ENCODE data around the gene IFNA1.

IFNA1 gene

DNA sequence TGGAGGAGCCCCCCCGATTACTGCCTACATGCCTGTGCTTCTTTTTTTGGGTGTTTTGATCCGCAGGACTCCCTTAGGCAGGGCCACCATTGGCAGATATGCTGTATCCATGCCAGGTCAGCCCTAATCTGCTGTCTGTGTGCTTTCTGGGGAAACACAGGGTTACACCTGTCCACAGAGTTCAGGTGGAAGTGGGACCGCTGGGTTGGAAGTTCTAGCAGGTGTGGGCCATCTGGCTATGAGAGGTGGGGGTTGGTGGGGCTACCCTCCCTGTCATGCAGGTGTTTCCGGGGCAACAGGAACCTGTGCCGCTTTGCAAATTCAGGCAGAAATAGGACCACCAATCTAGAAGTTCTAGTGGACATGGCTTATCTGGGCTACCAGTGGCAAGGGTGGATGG lies 24.9 kb downstream of the IFNA1 start:
- no peak for DNase-seq (ENCODE audit: low spot score)
- ChIA-PET CTCF (no interaction called here), POLR2A (ENCODE audit: low non-redundant PET) (no interaction called here)
- TF ChIP-seq, protein P1, sequence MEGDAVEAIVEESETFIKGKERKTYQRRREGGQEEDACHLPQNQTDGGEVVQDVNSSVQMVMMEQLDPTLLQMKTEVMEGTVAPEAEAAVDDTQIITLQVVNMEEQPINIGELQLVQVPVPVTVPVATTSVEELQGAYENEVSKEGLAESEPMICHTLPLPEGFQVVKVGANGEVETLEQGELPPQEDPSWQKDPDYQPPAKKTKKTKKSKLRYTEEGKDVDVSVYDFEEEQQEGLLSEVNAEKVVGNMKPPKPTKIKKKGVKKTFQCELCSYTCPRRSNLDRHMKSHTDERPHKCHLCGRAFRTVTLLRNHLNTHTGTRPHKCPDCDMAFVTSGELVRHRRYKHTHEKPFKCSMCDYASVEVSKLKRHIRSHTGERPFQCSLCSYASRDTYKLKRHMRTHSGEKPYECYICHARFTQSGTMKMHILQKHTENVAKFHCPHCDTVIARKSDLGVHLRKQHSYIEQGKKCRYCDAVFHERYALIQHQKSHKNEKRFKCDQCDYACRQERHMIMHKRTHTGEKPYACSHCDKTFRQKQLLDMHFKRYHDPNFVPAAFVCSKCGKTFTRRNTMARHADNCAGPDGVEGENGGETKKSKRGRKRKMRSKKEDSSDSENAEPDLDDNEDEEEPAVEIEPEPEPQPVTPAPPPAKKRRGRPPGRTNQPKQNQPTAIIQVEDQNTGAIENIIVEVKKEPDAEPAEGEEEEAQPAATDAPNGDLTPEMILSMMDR (conservative IDR thresholded peaks at IDR 0.05; ENCODE audit: low read depth), result no peak
- H3K27ac ChIP-seq, result no peak overlapping the region

DNA sequence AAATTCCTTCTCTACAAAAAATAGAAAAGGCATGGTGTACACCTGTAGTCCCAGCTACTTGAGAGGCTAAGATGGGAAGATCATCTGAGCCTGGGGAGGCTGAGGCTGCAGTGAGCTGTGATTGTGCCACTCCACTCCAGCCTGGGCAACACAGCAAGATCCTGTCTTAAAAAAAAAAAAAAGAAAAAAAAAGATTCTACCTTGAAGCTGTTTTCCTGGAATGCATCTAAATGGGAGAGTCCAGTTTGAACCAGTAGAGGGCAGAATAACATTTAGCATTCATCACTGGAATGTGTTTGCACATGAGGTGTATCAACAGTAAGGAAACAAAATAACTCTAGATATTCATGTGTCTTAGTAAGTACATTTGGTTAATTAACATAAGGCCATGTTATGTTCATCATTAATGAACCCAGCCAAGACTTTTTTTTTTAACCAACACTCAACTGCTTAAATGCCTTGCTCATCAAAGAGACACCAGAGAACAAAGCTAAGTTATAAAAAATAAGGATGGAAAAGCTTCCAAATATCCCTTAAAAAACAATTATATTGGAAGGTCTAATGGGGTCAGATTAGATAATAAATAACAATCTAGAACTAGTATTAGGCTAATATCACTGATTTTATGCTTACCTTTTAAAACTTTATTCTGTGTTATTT lies 25.8 kb downstream of the IFNA1 start:
- ChIA-PET POLR2A (ENCODE audit: low non-redundant PET) (interaction anchor here (0.7 kb wide), 1 partner anchor 13 kb away, joined by 4 read pairs; no protein-coding TSS in a partner anchor), CTCF (interaction anchor here (0.6 to 0.7 kb wide), 4 partner anchors 27 to 305 kb away, joined by 3 to 4 read pairs (median 4); no protein-coding TSS in a partner anchor)
- H3K27ac ChIP-seq, result no peak overlapping the region
- TF ChIP-seq, protein P1 (conservative IDR thresholded peaks at IDR 0.05; ENCODE audit: low read depth), result peak; percentile 58
- DNase-seq (ENCODE audit: low spot score), result peak; percentile 13

DNA sequence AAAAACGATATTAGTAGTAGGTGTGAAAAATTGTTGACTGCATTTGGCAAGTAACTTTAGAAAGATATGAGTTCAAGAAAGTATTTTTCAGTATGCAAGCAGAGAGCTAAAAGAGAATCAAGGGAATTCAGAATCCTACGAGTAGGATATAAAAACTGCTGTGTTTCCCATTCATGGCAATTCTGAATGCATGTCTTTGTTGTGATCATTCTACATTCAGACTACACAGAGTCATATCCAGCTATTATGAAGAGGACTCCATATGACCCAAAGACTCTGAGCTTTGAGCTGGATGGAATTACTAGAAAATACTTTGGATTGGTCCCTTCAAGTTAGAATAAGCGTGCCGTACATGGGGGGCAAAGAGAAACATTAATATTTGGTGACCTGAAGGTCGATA lies 29.9 kb downstream of the IFNA1 start:
- CTCF ChIA-PET, result interaction anchor here (0.6 to 1.0 kb wide), 2 partner anchors 14 to 1648 kb away, joined by 4 read pairs; no protein-coding TSS in a partner anchor
- H3K27ac ChIP-seq, result no peak overlapping the region
- POLR2A ChIA-PET (ENCODE audit: low non-redundant PET), result no interaction called here
- DNase-seq (ENCODE audit: low spot score), result no peak
- TF ChIP-seq, protein P1 (conservative IDR thresholded peaks at IDR 0.05; ENCODE audit: low read depth), result no peak

DNA sequence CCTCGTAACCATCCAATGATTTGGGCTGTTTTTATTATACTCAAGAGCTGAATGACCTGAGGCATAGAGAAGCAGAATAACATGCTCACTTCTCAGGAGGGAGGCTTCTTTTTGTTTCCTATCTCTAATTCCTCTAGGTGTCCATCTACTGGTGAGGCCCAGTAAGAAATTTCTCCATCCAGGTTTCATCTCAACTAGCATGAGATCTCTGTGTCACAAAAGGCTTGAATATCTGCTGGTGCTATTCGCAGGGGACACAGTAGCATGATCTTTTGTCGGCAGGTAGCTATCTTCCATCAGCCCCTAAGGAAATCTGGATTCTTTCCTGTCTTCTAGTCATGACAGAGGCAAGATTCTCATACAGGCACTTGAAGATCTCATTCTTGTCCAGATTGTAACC lies 33.0 kb downstream of the IFNA1 start:
- CTCF ChIA-PET, result no interaction called here
- POLR2A ChIA-PET (ENCODE audit: low non-redundant PET), result no interaction called here
- H3K27ac ChIP-seq, result no peak overlapping the region

DNA sequence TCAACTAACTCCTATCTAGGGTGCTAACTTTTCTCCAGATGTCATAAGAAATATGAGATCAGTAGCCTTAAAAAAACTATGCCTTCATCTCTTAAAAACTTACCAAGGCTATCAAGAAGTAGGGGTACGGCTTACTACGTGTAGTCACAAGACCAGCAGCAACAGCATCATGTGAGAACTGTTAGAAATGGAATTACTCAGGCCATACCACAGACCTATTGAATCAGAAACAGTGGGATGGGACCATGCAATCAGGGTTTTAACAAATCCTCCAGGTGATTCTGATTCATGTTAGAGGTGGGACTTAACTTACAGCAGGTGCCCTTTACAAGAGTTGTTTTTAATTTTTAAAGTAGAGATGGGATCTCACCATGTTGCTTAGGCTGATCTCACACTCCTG lies 37.2 kb downstream of the IFNA1 start:
- no peak overlapping the region for H3K27ac ChIP-seq
- DNase-seq (ENCODE audit: low spot score), result no peak
- POLR2A ChIA-PET (ENCODE audit: low non-redundant PET), result no interaction called here
- TF ChIP-seq, protein P1 (conservative IDR thresholded peaks at IDR 0.05; ENCODE audit: low read depth), result no peak
- CTCF ChIA-PET, result no interaction called here

More for the DNA sequence above, 33.0 kb downstream of the IFNA1 start:
- TF ChIP-seq, protein P1 (conservative IDR thresholded peaks at IDR 0.05; ENCODE audit: low read depth), result no peak
- DNase-seq (ENCODE audit: low spot score), result no peak

DNA sequence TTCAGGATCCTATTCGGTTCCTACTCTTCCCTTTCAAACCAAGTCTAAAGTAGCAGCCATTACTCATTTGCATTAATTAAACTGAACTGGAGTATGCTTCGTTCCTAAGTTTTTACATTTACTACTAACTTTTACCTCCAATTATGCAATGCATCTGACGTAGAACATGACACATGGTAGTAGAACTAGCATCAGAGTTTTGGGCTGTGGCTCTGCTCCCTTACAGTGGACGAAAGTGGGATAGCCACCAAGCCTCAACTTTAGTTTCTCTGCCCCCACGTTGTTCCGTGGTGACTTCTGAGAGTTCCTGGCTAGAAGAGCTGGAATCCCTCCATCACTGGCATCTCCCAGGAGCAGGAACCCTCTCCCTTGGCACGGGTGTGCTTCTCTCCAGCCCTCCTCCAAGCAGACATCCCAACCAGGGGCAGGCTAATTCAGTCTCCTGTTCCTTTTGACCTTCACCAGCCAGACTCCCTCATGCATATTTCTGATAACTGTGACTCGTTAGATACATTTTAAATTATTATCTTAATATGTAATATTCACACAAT lies 39.0 kb downstream of the IFNA1 start:
- no peak overlapping the region for H3K27ac ChIP-seq
- POLR2A ChIA-PET (ENCODE audit: low non-redundant PET), result interaction anchor here (0.6 kb wide), 1 partner anchor 13 kb away, joined by 4 read pairs; no protein-coding TSS in a partner anchor
- TF ChIP-seq, protein P1 (conservative IDR thresholded peaks at IDR 0.05; ENCODE audit: low read depth), result no peak
- no peak for DNase-seq (ENCODE audit: low spot score)
- CTCF ChIA-PET, result interaction anchor here (0.6 kb wide), 1 partner anchor 174 kb away, joined by 3 read pairs; no protein-coding TSS in a partner anchor

Data from RWPE1 (cell line).